Retinal pigment epithelial cell (primary cell): ENCODE data around the gene FZD10.

Experiments
- DNase-seq: peaks from one replicate; pipeline ENCODE4 v3.0.0-alpha.2; 2010; ENCODE audit warnings: low read depth
- H3K4me3 ChIP-seq: 2 replicates; pipeline ENCODE4 v1.5.1; 2011; ENCODE audit warnings: mild to moderate bottlenecking, low read length, control low read depth, moderate library complexity
- CTCF ChIP-seq: conservative IDR thresholded peaks from 2 replicates; pipeline ENCODE4 v1.5.1; 2011; ENCODE audit warnings: low read depth, low read length, control low read depth, inconsistent platforms

Gene FZD10

GRCh38 chr12:130131801-130132200 lies 30.5 kb upstream of the FZD10 start:
- DNase-seq, result no peak
- TF ChIP-seq CTCF, result no peak
- no peak overlapping the region for H3K4me3 ChIP-seq

- no peak for DNase-seq
- H3K4me3 ChIP-seq, result no peak overlapping the region
- no peak for TF ChIP-seq CTCF
These were observed 29.3 kb upstream of the FZD10 start for GRCh38 chr12:130132831-130133511.

- no peak for DNase-seq
- no peak for TF ChIP-seq CTCF
- H3K4me3 ChIP-seq, result no peak overlapping the region
These were observed 28.3 kb upstream of the FZD10 start for GRCh38 chr12:130133851-130134562.

- no peak for DNase-seq
- no peak overlapping the region for H3K4me3 ChIP-seq
- no peak for TF ChIP-seq CTCF
These were observed 27.7 kb upstream of the FZD10 start for GRCh38 chr12:130134563-130134915.

GRCh38 chr12:130136509-130137039 lies 25.7 kb upstream of the FZD10 start:
- H3K4me3 ChIP-seq, result no peak overlapping the region
- TF ChIP-seq CTCF, result no peak
- no peak for DNase-seq

GRCh38 chr12:130137040-130138018 lies 24.9 kb upstream of the FZD10 start:
- no peak for TF ChIP-seq CTCF
- no peak for DNase-seq

More at GRCh38 chr12:130137040-130138018, 24.9 kb upstream of the FZD10 start:
- H3K4me3 ChIP-seq, result no peak overlapping the region
